ENCODE data around the gene SERHL2. TPM values are rescaled to one million over a fixed set of nuclear protein-coding genes. Genes with fewer than 3 reads are reported as not detected.
A peak's percentile ranks its signal among the peaks of the same experiment; 100 is the strongest.

SERHL2 gene
- total RNA-seq, 1 experiment from 2014 or later: 1.0 TPM

DNA sequence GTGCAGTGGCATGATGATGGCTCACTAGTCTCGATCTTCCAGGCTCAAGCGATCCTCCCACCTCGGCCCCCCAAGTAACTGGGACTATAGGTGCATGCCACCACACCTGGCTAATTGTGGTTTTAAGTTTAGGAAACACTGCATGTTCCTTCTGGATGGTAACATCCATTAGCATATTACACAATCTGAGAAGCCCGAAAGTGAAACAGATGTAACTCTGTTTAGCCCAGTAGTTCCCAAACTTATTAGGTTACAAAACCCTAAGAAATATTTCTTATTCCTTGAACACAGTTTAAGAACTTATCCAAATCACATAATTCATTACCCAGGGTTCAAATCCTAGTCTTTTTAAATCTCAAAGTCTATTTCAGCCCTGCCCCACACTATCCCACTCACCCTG lies 32.6 kb downstream of the SERHL2 start:
- Histone ChIP-seq H3K9ac (ENCODE audit: extremely low read depth, insufficient read length, low read length) (no peak overlapping the region), H3K18ac (ENCODE audit: insufficient read length, low read depth, low read length) (no peak overlapping the region), H3T11ph (ENCODE audit: low read length) (no peak overlapping the region), H2BK20ac (ENCODE audit: low read depth, low read length, poor library complexity, severe bottlenecking) (no peak overlapping the region), H4K8ac (replicated peaks; ENCODE audit: insufficient read length, low read depth, low read length) (no peak overlapping the region), H2BK120ac (ENCODE audit: low read depth, low read length, poor library complexity, severe bottlenecking) (no peak overlapping the region), H3K27me3 (ENCODE audit: insufficient read depth, low read length) (no peaks in the 10 kb centered on the region), H3K56ac (ENCODE audit: insufficient read length, low read depth, low read length) (no peak overlapping the region), H2AFZ (ENCODE audit: low read length) (no peak overlapping the region), H3K23me2 (ENCODE audit: insufficient read length, low read depth, low read length, poor library complexity, severe bottlenecking) (no peaks in the 10 kb centered on the region), H3K79me1 (ENCODE audit: insufficient read depth, low read depth, low read length, poor library complexity, severe bottlenecking) (no peaks in the 10 kb centered on the region), H3K4me2 (ENCODE audit: insufficient read depth, insufficient read length, low read length) (no peak overlapping the region), H2BK12ac (ENCODE audit: insufficient read length, low read depth, low read length) (no peak overlapping the region), H3K9me3 (ENCODE audit: control insufficient read depth, low read depth, low read length) (no peaks in the 10 kb centered on the region), H3K4ac (ENCODE audit: low read depth, low read length) (no peak overlapping the region), H3K23ac (ENCODE audit: insufficient read length, low read depth, low read length) (no peak overlapping the region), H3K79me2 (ENCODE audit: insufficient read depth, low read length) (no peaks in the 10 kb centered on the region; the same call in 1 of the 2 replicates), H2BK15ac (ENCODE audit: low read depth, low read length) (no peak overlapping the region), H4K20me1 (ENCODE audit: control insufficient read depth, insufficient read depth, insufficient read length) (no peaks in the 10 kb centered on the region), H2BK5ac (ENCODE audit: insufficient read length, low read length) (no peak overlapping the region), H3K4me1 (ENCODE audit: insufficient read depth, low read length) (no peaks in the 10 kb centered on the region), H2AK5ac (ENCODE audit: insufficient read length, low read length) (no peak overlapping the region), H3K14ac (ENCODE audit: insufficient read depth, low read length) (no peak overlapping the region), H4K91ac (ENCODE audit: insufficient read length, low read depth, low read length) (no peak overlapping the region), H3K27ac (ENCODE audit: insufficient read length, low read depth, low read length) (no peak overlapping the region), H4K5ac (ENCODE audit: insufficient read length, low read depth, low read length) (no peak overlapping the region)
- TF ChIP-seq, protein P1, sequence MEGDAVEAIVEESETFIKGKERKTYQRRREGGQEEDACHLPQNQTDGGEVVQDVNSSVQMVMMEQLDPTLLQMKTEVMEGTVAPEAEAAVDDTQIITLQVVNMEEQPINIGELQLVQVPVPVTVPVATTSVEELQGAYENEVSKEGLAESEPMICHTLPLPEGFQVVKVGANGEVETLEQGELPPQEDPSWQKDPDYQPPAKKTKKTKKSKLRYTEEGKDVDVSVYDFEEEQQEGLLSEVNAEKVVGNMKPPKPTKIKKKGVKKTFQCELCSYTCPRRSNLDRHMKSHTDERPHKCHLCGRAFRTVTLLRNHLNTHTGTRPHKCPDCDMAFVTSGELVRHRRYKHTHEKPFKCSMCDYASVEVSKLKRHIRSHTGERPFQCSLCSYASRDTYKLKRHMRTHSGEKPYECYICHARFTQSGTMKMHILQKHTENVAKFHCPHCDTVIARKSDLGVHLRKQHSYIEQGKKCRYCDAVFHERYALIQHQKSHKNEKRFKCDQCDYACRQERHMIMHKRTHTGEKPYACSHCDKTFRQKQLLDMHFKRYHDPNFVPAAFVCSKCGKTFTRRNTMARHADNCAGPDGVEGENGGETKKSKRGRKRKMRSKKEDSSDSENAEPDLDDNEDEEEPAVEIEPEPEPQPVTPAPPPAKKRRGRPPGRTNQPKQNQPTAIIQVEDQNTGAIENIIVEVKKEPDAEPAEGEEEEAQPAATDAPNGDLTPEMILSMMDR (conservative IDR thresholded peaks at IDR 0.05): no peak
- no peak for DNase-seq
- no CpG with 5 or more reads among the region's 4 CpGs for WGBS (ENCODE audit: extremely low coverage, insufficient read length, low lambda C conversion rate)
- H3K9me3 Mint-ChIP-seq: no peaks in the 10 kb centered on the region; a peak in 1 of 5 replicates
- no peak overlapping the region for H3K4me3 Mint-ChIP-seq
- peak overlapping the region in 1 of 3 experiments; percentile 41; a peak in 2 of 7 replicates for H3K27ac Mint-ChIP-seq
- H3K36me3 Mint-ChIP-seq (ENCODE audit: insufficient read depth in 1 of 3, low read depth in 3 of 3): peaks cover 36 to 80% (median 69%) of the 10 kb centered on the region in 3 experiments
- no peaks in the 10 kb centered on the region for H3K27me3 Mint-ChIP-seq (ENCODE audit: low read depth)
- peaks cover 6 to 8% of the 10 kb centered on the region in 2 experiments for H3K4me1 Mint-ChIP-seq
